Measurements from ENCODE around the gene KCNQ1. TPM values are rescaled to one million over a fixed set of nuclear protein-coding genes. Genes with fewer than 3 reads are reported as not detected.

The KCNQ1 gene
- total and polyA plus RNA-seq, 2 donors (not counting 1 experiment from before 2014, with no cell fraction given) = 21.5 to 28.8 TPM

DNA sequence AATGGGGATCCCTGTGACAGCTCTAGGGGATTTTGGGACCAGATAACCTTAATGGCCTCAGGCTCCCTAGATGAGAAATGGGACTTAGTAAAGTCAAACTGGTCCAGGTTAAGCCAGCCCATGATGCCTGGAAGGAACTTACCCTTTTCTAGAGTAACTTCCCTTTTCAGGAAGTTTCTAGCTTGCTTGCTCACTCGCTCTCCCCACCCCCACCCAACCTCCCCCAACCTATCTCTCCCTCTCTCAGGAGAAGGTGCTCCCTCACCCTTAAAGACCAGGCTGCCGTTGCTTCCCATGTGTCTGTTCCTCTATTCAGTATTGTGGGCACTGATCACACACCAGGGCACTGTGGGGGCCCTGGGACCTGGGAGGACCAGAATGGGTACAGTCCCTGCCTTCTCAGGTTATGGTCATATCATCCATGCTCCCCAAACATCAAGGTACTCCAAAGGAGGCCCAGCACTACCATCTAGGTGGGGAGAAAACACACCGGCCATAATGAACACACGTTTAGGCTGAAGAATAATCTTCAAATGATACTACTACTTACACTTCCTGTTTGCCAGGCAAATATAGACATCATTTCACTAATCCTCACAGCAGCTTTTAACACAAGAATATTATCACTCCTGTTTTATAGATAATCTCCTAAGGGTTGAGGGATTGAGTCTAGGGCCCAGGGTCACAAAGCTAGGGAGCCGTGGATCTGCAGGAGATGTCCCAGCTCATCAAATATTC is 236.8 kb downstream of the KCNQ1 start:
- ChIA-PET POLR2A (no interaction called here), CTCF (interaction anchor here (1.3 kb wide), 1 partner anchor 149 kb away, joined by 4 read pairs; no protein-coding TSS in a partner anchor)
- peak overlapping the region; percentile 72 for H3K27ac Mint-ChIP-seq
- Histone ChIP-seq H3K4me1 (ENCODE audit: control insufficient read depth in 2 of 2, insufficient read depth in 2 of 2, low read length in 2 of 2) (peaks cover 17 to 22% of the 10 kb centered on the region in 2 donors), H3K27ac (ENCODE audit: low read length in 2 of 2) (peak overlapping the region in 1 of 2 donors; percentile 52), H3K4me2 (replicated peaks; ENCODE audit: low read depth, low read length, poor library complexity, severe bottlenecking) (peak overlapping the region; percentile 56), H3K79me2 (ENCODE audit: control insufficient read depth, insufficient read depth, low read length) (no peaks in the 10 kb centered on the region), H2AFZ (ENCODE audit: insufficient read depth, low read depth, low read length, poor library complexity, severe bottlenecking) (no peak overlapping the region), H3K9me3 (ENCODE audit: control extremely low read depth in 1 of 3, control insufficient read depth in 2 of 3, insufficient read depth in 1 of 3, low read length in 2 of 3) (no peaks in the 10 kb centered on the region), H3K27me3 (replicated peaks in 1 of 4; ENCODE audit: control extremely low read depth in 1 of 4, control insufficient read depth in 3 of 4, insufficient read depth in 4 of 4, low read length in 3 of 4) (no peaks in the 10 kb centered on the region), H3K36me3 (replicated peaks in 1 of 2; ENCODE audit: control extremely low read depth in 1 of 2, control insufficient read depth in 1 of 2, extremely low read depth in 1 of 2, insufficient read depth in 2 of 2, low read length in 1 of 2) (no peaks in the 10 kb centered on the region), H3K9ac (ENCODE audit: low read length) (no peak overlapping the region), H4K20me1 (ENCODE audit: control insufficient read depth, insufficient read depth, low read length, poor library complexity, severe bottlenecking) (no peaks in the 10 kb centered on the region), H3K4me3 (ENCODE audit: control extremely low read depth in 1 of 5, extremely low read depth in 1 of 5, insufficient read depth in 1 of 5, low read depth in 2 of 5, low read length in 4 of 5) (no peak overlapping the region)
- intact Hi-C loops (cut with micrococcal nuclease) = no loop called here
- ATAC-seq (ENCODE audit: low read depth) (peak; percentile 21), DNase-seq (no peak)
- 59% methylated on average over 4 of the region's 5 CpGs for WGBS (ENCODE audit: insufficient coverage)
- peak overlapping the region; percentile 2 for H3K4me3 Mint-ChIP-seq
- H3K9me3 Mint-ChIP-seq (ENCODE audit: insufficient read depth) = no peaks in the 10 kb centered on the region
- no peaks in the 10 kb centered on the region for H3K27me3 Mint-ChIP-seq
- TF ChIP-seq EZH2 (IDR thresholded peaks at IDR 0.05; ENCODE audit: borderline replicate concordance, insufficient read depth, low read depth, low read length, poor library complexity, severe bottlenecking) = no peak
- TF ChIP-seq, protein P1, sequence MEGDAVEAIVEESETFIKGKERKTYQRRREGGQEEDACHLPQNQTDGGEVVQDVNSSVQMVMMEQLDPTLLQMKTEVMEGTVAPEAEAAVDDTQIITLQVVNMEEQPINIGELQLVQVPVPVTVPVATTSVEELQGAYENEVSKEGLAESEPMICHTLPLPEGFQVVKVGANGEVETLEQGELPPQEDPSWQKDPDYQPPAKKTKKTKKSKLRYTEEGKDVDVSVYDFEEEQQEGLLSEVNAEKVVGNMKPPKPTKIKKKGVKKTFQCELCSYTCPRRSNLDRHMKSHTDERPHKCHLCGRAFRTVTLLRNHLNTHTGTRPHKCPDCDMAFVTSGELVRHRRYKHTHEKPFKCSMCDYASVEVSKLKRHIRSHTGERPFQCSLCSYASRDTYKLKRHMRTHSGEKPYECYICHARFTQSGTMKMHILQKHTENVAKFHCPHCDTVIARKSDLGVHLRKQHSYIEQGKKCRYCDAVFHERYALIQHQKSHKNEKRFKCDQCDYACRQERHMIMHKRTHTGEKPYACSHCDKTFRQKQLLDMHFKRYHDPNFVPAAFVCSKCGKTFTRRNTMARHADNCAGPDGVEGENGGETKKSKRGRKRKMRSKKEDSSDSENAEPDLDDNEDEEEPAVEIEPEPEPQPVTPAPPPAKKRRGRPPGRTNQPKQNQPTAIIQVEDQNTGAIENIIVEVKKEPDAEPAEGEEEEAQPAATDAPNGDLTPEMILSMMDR (IDR thresholded peaks at IDR 0.05) = no peak
- H3K4me1 Mint-ChIP-seq = peaks cover 26% of the 10 kb centered on the region

DNA sequence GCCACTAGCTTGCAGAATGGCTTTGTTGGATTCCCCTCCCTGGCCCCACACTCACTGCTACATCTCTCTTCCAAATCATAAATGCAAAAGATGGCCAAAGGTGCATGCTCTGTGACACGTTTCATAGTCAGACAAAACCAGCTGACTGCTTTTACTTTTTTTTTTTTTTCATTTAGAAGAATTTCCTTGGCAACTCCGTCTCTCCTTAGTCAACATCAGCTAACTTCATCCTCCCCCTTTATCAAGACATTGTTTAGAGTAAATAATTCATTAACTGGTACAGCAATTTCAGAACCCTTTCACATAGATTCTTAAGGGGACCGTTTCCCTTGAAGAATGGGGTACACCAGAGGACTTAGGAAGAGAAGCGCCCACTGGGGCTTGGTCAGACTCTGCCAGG is 239.0 kb downstream of the KCNQ1 start:
- POLR2A ChIA-PET = no interaction called here
- no peak overlapping the region for H3K4me3 ChIP-seq (ENCODE audit: control extremely low read depth in 1 of 5, extremely low read depth in 1 of 5, insufficient read depth in 1 of 5, low read depth in 2 of 5, low read length in 4 of 5)
- H2AFZ ChIP-seq (ENCODE audit: insufficient read depth, low read depth, low read length, poor library complexity, severe bottlenecking) = no peak overlapping the region
- DNase-seq (no peak), ATAC-seq (ENCODE audit: low read depth) (no peak)
- H3K79me2 ChIP-seq (ENCODE audit: control insufficient read depth, insufficient read depth, low read length) = peaks cover 5% of the 10 kb centered on the region
- no peaks in the 10 kb centered on the region for H3K27me3 ChIP-seq (replicated peaks in 1 of 4; ENCODE audit: control extremely low read depth in 1 of 4, control insufficient read depth in 3 of 4, insufficient read depth in 4 of 4, low read length in 3 of 4)
- CTCF ChIA-PET = no interaction called here
- no peak overlapping the region for H3K27ac Mint-ChIP-seq
- no peak overlapping the region for H3K4me3 Mint-ChIP-seq
- peaks cover 16% of the 10 kb centered on the region for H3K4me1 Mint-ChIP-seq
- H3K9ac ChIP-seq (ENCODE audit: low read length) = no peak overlapping the region
- H3K27ac ChIP-seq (ENCODE audit: low read length in 2 of 2) = no peak overlapping the region
- peaks cover 14% of the 10 kb centered on the region in 2 donors for H3K4me1 ChIP-seq (ENCODE audit: control insufficient read depth in 2 of 2, insufficient read depth in 2 of 2, low read length in 2 of 2)
- H4K20me1 ChIP-seq (ENCODE audit: control insufficient read depth, insufficient read depth, low read length, poor library complexity, severe bottlenecking) = no peaks in the 10 kb centered on the region
- no peak overlapping the region for H3K4me2 ChIP-seq (replicated peaks; ENCODE audit: low read depth, low read length, poor library complexity, severe bottlenecking)
- no peaks in the 10 kb centered on the region for H3K36me3 ChIP-seq (replicated peaks in 1 of 2; ENCODE audit: control extremely low read depth in 1 of 2, control insufficient read depth in 1 of 2, extremely low read depth in 1 of 2, insufficient read depth in 2 of 2, low read length in 1 of 2)
- H3K9me3 Mint-ChIP-seq (ENCODE audit: insufficient read depth) = no peaks in the 10 kb centered on the region
- TF ChIP-seq EZH2 (IDR thresholded peaks at IDR 0.05; ENCODE audit: borderline replicate concordance, insufficient read depth, low read depth, low read length, poor library complexity, severe bottlenecking) = no peak
- TF ChIP-seq, protein P1 (IDR thresholded peaks at IDR 0.05) = no peak
- no peaks in the 10 kb centered on the region for H3K9me3 ChIP-seq (ENCODE audit: control extremely low read depth in 1 of 3, control insufficient read depth in 2 of 3, insufficient read depth in 1 of 3, low read length in 2 of 3)
- intact Hi-C loops (cut with micrococcal nuclease) = no loop called here
- 100% methylated on average over 1 of the region's 4 CpGs for WGBS (ENCODE audit: insufficient coverage)
- no peaks in the 10 kb centered on the region for H3K27me3 Mint-ChIP-seq

All from B cell (primary cell).